Endothelial cell of umbilical vein (primary cell): ENCODE measurements around the gene CNTRL. TPM values are rescaled to one million over a fixed set of nuclear protein-coding genes. Genes with fewer than 3 reads are reported as not detected.
A peak's percentile ranks its signal among the peaks of the same experiment; 100 is the strongest.

ENCODE experiments used
- BruUV-seq: library from RNA; stranded (reverse); fragments of 400-500 nt; replicated peaks from 2 replicates; lab custom pipeline; 2021; lab: Mats Ljungman, UMichigan
- CTCF ChIA-PET: fragments of 300-600, 350-600 bp; sonication (Branson Sonifier 250); formaldehyde crosslinking; loops from one replicate; lab custom pipeline; 2021; ENCODE audit warnings: antibody characterized with exemption, inconsistent platforms; lab: Charles Lee
- POLR2A ChIA-PET: fragments of 300-600, 350-600 bp; sonication (Branson Sonifier 250); formaldehyde crosslinking; loops from one replicate; lab custom pipeline; 2021; ENCODE audit warnings: antibody characterized with exemption, inconsistent platforms; lab: Charles Lee
- DNase-seq: peaks from one replicate; pipeline ENCODE4 v3.0.0-alpha.2; 2011; ENCODE audit warnings: low read depth, low spot score
- FAIRE-seq: peaks from 2 replicates; lab custom pipeline; 2011; peaks lifted over from hg19 to GRCh38; lab: Jason Lieb, UNC
- H2AFZ ChIP-seq: 2 replicates; pipeline ENCODE4 v1.6.0; 2012; ENCODE audit warnings: low read depth, low read length, control low read depth, inconsistent platforms
- H3K27ac ChIP-seq: 2 replicates; pipeline ENCODE4 v1.5.1; 2011; ENCODE audit warnings: low read depth, mild to moderate bottlenecking, control low read depth, low read length, moderate library complexity; ENCODE audit not compliant: insufficient read depth
- H3K27me3 ChIP-seq, 2 experiments: 2 replicates each; pipeline versions ENCODE4 v1.6.0 to v1.6.1; 2011; ENCODE audit warnings: low read length in 2 of 2, mixed read lengths in 1 of 2; ENCODE audit not compliant: control insufficient read depth in 2 of 2, insufficient read depth in 2 of 2
- H3K36me3 ChIP-seq, 2 experiments: 2 replicates in 1 of 2; 3 replicates in 1 of 2; pipeline ENCODE4 v1.5.1; 2011; ENCODE audit warnings: low read length in 2 of 2, mild to moderate bottlenecking in 1 of 2, moderate library complexity in 1 of 2; ENCODE audit not compliant: control insufficient read depth in 2 of 2, insufficient read depth in 2 of 2; ENCODE audit errors: extremely low read depth in 1 of 2
- H3K4me1 ChIP-seq: 3 replicates; pipeline ENCODE4 v1.5.1; 2011; ENCODE audit warnings: mild to moderate bottlenecking, low read length; ENCODE audit not compliant: control insufficient read depth, insufficient read depth; ENCODE audit errors: extremely low read depth
- H3K4me2 ChIP-seq: 2 replicates; pipeline ENCODE4 v1.6.1; 2011; ENCODE audit warnings: low read length, control low read depth, mixed read lengths; ENCODE audit not compliant: insufficient read depth
- H3K4me3 ChIP-seq, 3 experiments: fragments of 200-600 bp in 1 of 3; sonication (generic), shearing (Covaris generic) in 1 of 3; replicated peaks in 1 of 3; 2 replicates each; pipeline ENCODE4 v1.5.1; 2011 to 2016; ENCODE audit warnings: control low read depth in 3 of 3, low read length in 3 of 3, mild to moderate bottlenecking in 2 of 3, inconsistent platforms in 1 of 3, low read depth in 1 of 3, moderate library complexity in 1 of 3; ENCODE audit not compliant: insufficient read depth in 1 of 3
- H3K79me2 ChIP-seq: 2 replicates; pipeline ENCODE4 v1.6.0; 2012; ENCODE audit warnings: low read length, inconsistent platforms; ENCODE audit not compliant: control insufficient read depth, insufficient read depth
- H3K9ac ChIP-seq: replicated peaks from 2 replicates; pipeline ENCODE3; 2011; ENCODE audit warnings: low read length, control low read depth; ENCODE audit not compliant: insufficient read depth; ENCODE audit errors: extremely low read depth
- H3K9me1 ChIP-seq: replicated peaks from 3 replicates; pipeline ENCODE4 v1.6.0; 2011; ENCODE audit warnings: mild to moderate bottlenecking, low read length; ENCODE audit not compliant: control insufficient read depth, insufficient read depth; ENCODE audit errors: extremely low read depth
- H3K9me3 ChIP-seq: replicated peaks from 2 replicates; pipeline ENCODE4 v1.5.1; 2012; ENCODE audit warnings: low read length, inconsistent platforms; ENCODE audit not compliant: control insufficient read depth, insufficient read depth
- H4K20me1 ChIP-seq: replicated peaks from 2 replicates; pipeline ENCODE3; 2011; ENCODE audit warnings: mild to moderate bottlenecking, low read length; ENCODE audit not compliant: control insufficient read depth, insufficient read depth; ENCODE audit errors: extremely low read depth
- CTCF ChIP-seq, 2 donors: IDR thresholded peaks; 1 replicate in 1 of 2; 2 replicates in 1 of 2; pipeline ENCODE4 v1.5.1; 2011; ENCODE audit warnings: low read length in 2 of 2, mild to moderate bottlenecking in 2 of 2, moderate library complexity in 2 of 2, control low read depth in 1 of 2, inconsistent platforms in 1 of 2, low read depth in 1 of 2; ENCODE audit not compliant: insufficient read depth in 1 of 2; ENCODE audit errors: extremely low read depth in 1 of 2
- MAX ChIP-seq: IDR thresholded peaks from 2 replicates; pipeline ENCODE4 v1.6.1; 2011; ENCODE audit not compliant: insufficient read depth, insufficient read length
- dilution Hi-C: fragments of 300-500 bp; cut with MboI; formaldehyde crosslinking; loops from one replicate; pipeline ENCODE4 v1.15.0; 2019; ENCODE audit warnings: low sequenced_read_pairs; ENCODE audit not compliant: extremely low pct_ligation_motif_present
- intact Hi-C: fragments of 100-400 bp; cut with micrococcal nuclease; formaldehyde crosslinking; loops from one replicate; pipeline ENCODE4 v1.10.0; 2022
- polyA plus RNA-seq, 4 experiments: library from polyadenylated mRNA; depleted of rRNA in 3 of 4; stranded (reverse) in 3 of 4; unstranded in 1 of 4; fragments of >200 nt; gene quantifications; 2 replicates each; pipeline versions ENCODE4 v1.2.1 to v1.2.3, GENCODE V29; 2011 to 2012; ENCODE audit warnings: missing spikeins in 1 of 4
- total RNA-seq: library from RNA; stranded (reverse); gene quantifications from 2 replicates; pipeline ENCODE4 v1.2.3, GENCODE V29; 2021

CNTRL gene
- total and polyA plus RNA-seq, 2 donors (not counting 3 experiments of a cell fraction or from before 2014, with no cell fraction given), result 6.1 to 21.8 TPM

- POLR2A ChIA-PET, result interaction anchor here (1.0 kb wide), 1 partner anchor 165 kb away, joined by 3 read pairs; no protein-coding TSS in a partner anchor
- FAIRE-seq, result peak; percentile 77
Observed at GRCh38 chr9:121059998-121060636, 14.6 kb upstream of the CNTRL start.

More at GRCh38 chr9:121059998-121060636, 14.6 kb upstream of the CNTRL start:
- Histone ChIP-seq H4K20me1 (no peaks in the 10 kb centered on the region), H3K36me3 (no peaks in the 10 kb centered on the region), H3K9ac (no peak overlapping the region), H3K27ac (no peak overlapping the region), H2AFZ (peak overlapping the region; percentile 33), H3K79me2 (no peaks in the 10 kb centered on the region), H3K9me1 (no peaks in the 10 kb centered on the region), H3K4me2 (no peak overlapping the region), H3K9me3 (no peaks in the 10 kb centered on the region), H3K27me3 (no peaks in the 10 kb centered on the region), H3K4me3 (no peak overlapping the region), H3K4me1 (peaks cover 27% of the 10 kb centered on the region)
- intact Hi-C loops, result loop anchor here (1.0 to 5.0 kb wide), 4 partner anchors 75 to 438 kb away; no protein-coding TSS in a partner anchor
- TF ChIP-seq MAX (no peak), CTCF (IDR thresholded peaks at IDR 0.05; ENCODE audit: extremely low read depth in 1 of 2, insufficient read depth in 1 of 2, low read depth in 1 of 2, low read length in 2 of 2) (peak; percentile 60 to 63)
- CTCF ChIA-PET, result interaction anchor here (0.6 to 9.1 kb wide), 54 partner anchors 9 to 449 kb away, joined by 3 to 305 read pairs (median 4); partner anchors contain the start of genes C5, CNTRL, FBXW2 and PHF19
- peak; percentile 80 for DNase-seq
- dilution Hi-C loops, result no loop called here
- BruUV-seq, result no TSS peak
